Panc1 (cell line): ENCODE measurements around the gene CCDC50. TPM values are rescaled to one million over a fixed set of nuclear protein-coding genes. Genes with fewer than 3 reads are reported as not detected.
A peak's percentile ranks its signal among the peaks of the same experiment; 100 is the strongest.

Experiments
- ATAC-seq: fragments of 200-7000 bp; cut with Tn5 transposase; 2 replicates; pipeline ENCODE4 v1.9.1; 2020; ENCODE audit warnings: mild to moderate bottlenecking, moderate library complexity
- BruUV-seq: library from RNA; stranded (reverse); fragments of 400-500 nt; replicated peaks from 2 replicates; lab custom pipeline; 2021; lab: Mats Ljungman, UMichigan
- CTCF ChIA-PET: fragments of 300-600 bp; sonication (Branson Sonifier 250); formaldehyde crosslinking; loops from one replicate; lab custom pipeline; 2022; ENCODE audit warnings: antibody characterized with exemption; lab: Charles Lee
- POLR2A ChIA-PET: fragments of 300-600 bp; sonication (Branson Sonifier 250); formaldehyde crosslinking; loops from one replicate; lab custom pipeline; 2022; ENCODE audit warnings: antibody characterized with exemption; lab: Charles Lee
- DNase-seq: peaks from one replicate; pipeline ENCODE4 v3.0.0-alpha.2; 2010; ENCODE audit warnings: low read depth, low spot score
- H3K27ac ChIP-seq: 2 replicates; pipeline ENCODE4 v1.5.1; 2011; ENCODE audit warnings: mild to moderate bottlenecking, low read length, inconsistent platforms
- H3K27me3 ChIP-seq: fragments of 200-500 bp; sonication (Bioruptor generic); 2 replicates; pipeline ENCODE4 v1.6.0; 2014; ENCODE audit warnings: low read length, inconsistent platforms; ENCODE audit not compliant: control insufficient read depth, insufficient read depth
- H3K36me3 ChIP-seq: fragments of 200-500 bp; sonication (Bioruptor generic); 2 replicates; pipeline ENCODE4 v1.5.1; 2014; ENCODE audit warnings: inconsistent platforms, mild to moderate bottlenecking, low read length, moderate library complexity; ENCODE audit not compliant: control insufficient read depth, insufficient read depth
- H3K4me1 ChIP-seq: 2 replicates; pipeline ENCODE4 v1.5.1; 2011; ENCODE audit warnings: inconsistent platforms, mild to moderate bottlenecking, low read length, moderate library complexity; ENCODE audit not compliant: control insufficient read depth, insufficient read depth
- H3K4me3 ChIP-seq, 2 experiments: 2 replicates each; pipeline ENCODE4 v1.5.1; 2011 to 2012; ENCODE audit warnings: low read depth in 2 of 2, low read length in 2 of 2, mild to moderate bottlenecking in 2 of 2, inconsistent platforms in 1 of 2, moderate library complexity in 1 of 2
- H3K9me3 ChIP-seq: fragments of 200-500 bp; sonication (Bioruptor generic); 2 replicates; pipeline ENCODE4 v1.5.1; 2014; ENCODE audit warnings: low read depth, mild to moderate bottlenecking, inconsistent platforms, low read length, moderate library complexity; ENCODE audit not compliant: control insufficient read depth, insufficient read depth
- CTCF ChIP-seq: fragments of 450-650 bp; IDR thresholded peaks from 2 replicates; pipeline ENCODE4 v1.5.1; 2017; ENCODE audit warnings: mild to moderate bottlenecking
- POLR2AphosphoS5 ChIP-seq: IDR thresholded peaks from 2 replicates; pipeline ENCODE4 v1.6.1; 2012; ENCODE audit warnings: mild to moderate bottlenecking, low read depth, low read length, moderate library complexity
- REST ChIP-seq, 2 experiments: IDR thresholded peaks; 2 replicates each; pipeline ENCODE4 v1.6.1; 2011 to 2012; ENCODE audit warnings: low read depth in 2 of 2, control low read depth in 1 of 2, low read length in 1 of 2, mild to moderate bottlenecking in 1 of 2, moderate library complexity in 1 of 2; ENCODE audit not compliant: insufficient read depth in 1 of 2
- SIN3A ChIP-seq: IDR thresholded peaks from 2 replicates; pipeline ENCODE4 v1.6.1; 2012; ENCODE audit warnings: low read depth, mild to moderate bottlenecking, low read length, moderate library complexity, borderline replicate concordance; ENCODE audit not compliant: insufficient read depth
- TCF7L2 ChIP-seq: IDR thresholded peaks from 2 replicates; pipeline ENCODE4 v1.6.1; 2011; ENCODE audit warnings: mild to moderate bottlenecking, low read depth, low read length, inconsistent platforms
- in situ Hi-C: cut with HindIII; loops from 2 replicates; pipeline ENCODE4 v1.10.0; 2016; ENCODE audit warnings: low sequenced_read_pairs, low pct_unique_long_range_greater_than_20kb
- intact Hi-C: fragments of 100-400 bp; cut with micrococcal nuclease; formaldehyde crosslinking; loops from one replicate; pipeline ENCODE4 v1.10.0; 2022; ENCODE audit not compliant: unreplicated experiment
- total RNA-seq: library from RNA; stranded (reverse); gene quantifications from one replicate; pipeline ENCODE4 v1.2.1, GENCODE V29; 2021; ENCODE audit not compliant: unreplicated experiment

Gene CCDC50
- total RNA-seq, 1 experiment from 2014 or later, result 89.3 TPM

GRCh38 chr3:191368755-191369615 is 39.8 kb downstream of the CCDC50 start:
- Histone ChIP-seq H3K36me3 (peaks cover 23% of the 10 kb centered on the region), H3K27me3 (no peaks in the 10 kb centered on the region), H3K9me3 (no peaks in the 10 kb centered on the region), H3K27ac (no peak overlapping the region), H3K4me3 (no peak overlapping the region), H3K4me1 (no peaks in the 10 kb centered on the region; the same call in 1 of the 2 replicates)
- in situ Hi-C loops (no loop called here), intact Hi-C loops (no loop called here)
- TF ChIP-seq POLR2AphosphoS5, result no peak
- no peak for TF ChIP-seq SIN3A
- TF ChIP-seq TCF7L2, result no peak
- TF ChIP-seq CTCF, result no peak
- TF ChIP-seq REST (IDR thresholded peaks at IDR 0.05; ENCODE audit: insufficient read depth in 1 of 2, low read depth in 2 of 2, low read length in 1 of 2), result no peak
- POLR2A ChIA-PET, result no interaction called here
- ATAC-seq, result no peak
- CTCF ChIA-PET, result no interaction called here
- DNase-seq, result no peak
- TSS peak; percentile 9 for BruUV-seq

GRCh38 chr3:191369616-191370010 is 40.4 kb downstream of the CCDC50 start:
- ATAC-seq, result no peak
- Histone ChIP-seq H3K36me3 (peaks cover 23% of the 10 kb centered on the region), H3K4me3 (no peak overlapping the region), H3K27me3 (no peaks in the 10 kb centered on the region), H3K9me3 (no peaks in the 10 kb centered on the region), H3K27ac (no peak overlapping the region), H3K4me1 (no peaks in the 10 kb centered on the region; the same call in 1 of the 2 replicates)
- BruUV-seq, result no TSS peak
- no peak for TF ChIP-seq TCF7L2
- no peak for TF ChIP-seq POLR2AphosphoS5
- TF ChIP-seq SIN3A, result no peak
- no peak for TF ChIP-seq REST (IDR thresholded peaks at IDR 0.05; ENCODE audit: insufficient read depth in 1 of 2, low read depth in 2 of 2, low read length in 1 of 2)
- no peak for TF ChIP-seq CTCF
- CTCF ChIA-PET, result no interaction called here
- DNase-seq, result no peak
- intact Hi-C loops, result no loop called here
- in situ Hi-C loops, result no loop called here
- POLR2A ChIA-PET, result no interaction called here
